Neural cell (in vitro differentiated cells): ENCODE data around the gene SPSB3.

Source experiments
- EZH2 ChIP-seq: fragments of 200-600, 300-800 bp; shearing (Covaris generic), sonication (generic); IDR thresholded peaks from 2 replicates; pipeline ENCODE4 v1.6.1; 2014; ENCODE audit warnings: antibody characterized with exemption, low read length, borderline replicate concordance, mild to moderate bottlenecking; ENCODE audit not compliant: insufficient read depth, poor library complexity, severe bottlenecking
- MXI1 ChIP-seq: fragments of 450-650 bp; conservative IDR thresholded peaks from 2 replicates; pipeline ENCODE4 v1.6.1; 2014; ENCODE audit warnings: antibody characterized with exemption, mild to moderate bottlenecking; ENCODE audit not compliant: poor library complexity, severe bottlenecking
- POLR2AphosphoS5 ChIP-seq: IDR thresholded peaks from 2 replicates; pipeline ENCODE4 v1.6.1; 2012
- SMC3 ChIP-seq: fragments of 450-650 bp; conservative IDR thresholded peaks from 2 replicates; pipeline ENCODE4 v1.6.1; 2014; ENCODE audit warnings: antibody characterized with exemption, mild to moderate bottlenecking, moderate library complexity; ENCODE audit not compliant: poor library complexity
- TAF1 ChIP-seq: IDR thresholded peaks from 2 replicates; pipeline ENCODE4 v1.6.1; 2012; ENCODE audit warnings: low read depth
- TF ChIP-seq, protein P1 (sequence below): fragments of 450-650 bp; IDR thresholded peaks from 2 replicates; pipeline ENCODE4 v1.5.1; 2014; ENCODE audit warnings: antibody characterized with exemption, mild to moderate bottlenecking, moderate library complexity; ENCODE audit not compliant: poor library complexity, severe bottlenecking

DNA sequence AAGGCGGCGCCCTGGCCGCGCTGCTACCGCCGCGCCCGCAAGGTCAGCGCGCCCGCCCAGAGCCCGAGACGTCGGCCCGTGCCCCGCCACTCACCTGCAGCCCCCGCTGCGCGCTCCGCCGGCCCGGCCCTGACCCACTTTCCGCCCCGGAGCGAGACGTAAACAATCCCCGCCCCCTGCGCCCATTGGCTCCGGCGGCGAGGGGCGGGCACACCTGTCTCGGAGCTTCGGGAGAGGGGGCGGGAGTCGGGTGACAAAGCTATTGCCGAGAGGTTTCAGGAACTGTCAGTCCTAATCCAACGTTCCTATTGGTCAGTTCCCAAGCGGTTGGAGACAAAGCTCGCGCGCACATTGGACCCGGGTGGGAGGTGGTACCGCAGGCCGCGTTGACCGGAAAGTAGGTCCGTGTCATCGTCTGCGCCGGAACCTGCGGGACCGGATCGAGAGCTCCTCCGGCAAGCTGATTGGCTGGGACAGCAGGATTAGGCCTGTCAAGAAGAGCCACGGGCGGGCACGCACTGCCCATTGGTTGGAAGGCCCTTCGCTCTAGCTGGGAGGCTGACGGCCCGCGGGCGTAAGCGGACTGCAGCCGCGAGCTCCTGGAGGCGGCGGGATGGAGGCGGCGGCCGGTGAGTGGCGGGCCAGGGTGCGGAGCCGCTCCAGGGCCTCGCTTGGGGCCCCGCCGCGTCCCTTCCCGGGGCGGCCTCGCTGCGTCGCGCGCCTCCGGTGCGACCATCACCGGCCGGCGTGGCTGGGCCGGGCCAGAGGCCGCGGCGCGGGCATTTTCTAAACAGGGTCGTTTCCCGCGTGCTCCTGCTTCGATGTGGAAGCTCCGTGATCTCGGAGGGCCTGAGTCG, at the start of gene SPSB3, which contains the start of gene NUBP2:
- TF ChIP-seq, protein P1, sequence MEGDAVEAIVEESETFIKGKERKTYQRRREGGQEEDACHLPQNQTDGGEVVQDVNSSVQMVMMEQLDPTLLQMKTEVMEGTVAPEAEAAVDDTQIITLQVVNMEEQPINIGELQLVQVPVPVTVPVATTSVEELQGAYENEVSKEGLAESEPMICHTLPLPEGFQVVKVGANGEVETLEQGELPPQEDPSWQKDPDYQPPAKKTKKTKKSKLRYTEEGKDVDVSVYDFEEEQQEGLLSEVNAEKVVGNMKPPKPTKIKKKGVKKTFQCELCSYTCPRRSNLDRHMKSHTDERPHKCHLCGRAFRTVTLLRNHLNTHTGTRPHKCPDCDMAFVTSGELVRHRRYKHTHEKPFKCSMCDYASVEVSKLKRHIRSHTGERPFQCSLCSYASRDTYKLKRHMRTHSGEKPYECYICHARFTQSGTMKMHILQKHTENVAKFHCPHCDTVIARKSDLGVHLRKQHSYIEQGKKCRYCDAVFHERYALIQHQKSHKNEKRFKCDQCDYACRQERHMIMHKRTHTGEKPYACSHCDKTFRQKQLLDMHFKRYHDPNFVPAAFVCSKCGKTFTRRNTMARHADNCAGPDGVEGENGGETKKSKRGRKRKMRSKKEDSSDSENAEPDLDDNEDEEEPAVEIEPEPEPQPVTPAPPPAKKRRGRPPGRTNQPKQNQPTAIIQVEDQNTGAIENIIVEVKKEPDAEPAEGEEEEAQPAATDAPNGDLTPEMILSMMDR: no peak
- peak; percentile 86 for TF ChIP-seq POLR2AphosphoS5
- TF ChIP-seq TAF1: no peak
- no peak for TF ChIP-seq EZH2
- TF ChIP-seq MXI1: peak; percentile 92
- no peak for TF ChIP-seq SMC3
